HS-27A (cell line): ENCODE data around the gene LRRC10B.

ENCODE experiments used
- DNase-seq: peaks from one replicate; pipeline ENCODE4 v3.0.0-alpha.2; 2012; ENCODE audit warnings: low read depth, missing footprints

LRRC10B gene

GRCh38 chr11:61546663-61547062 lies 38.1 kb downstream of the LRRC10B start:
- DNase-seq, result no peak

GRCh38 chr11:61547246-61547645 lies 38.7 kb downstream of the LRRC10B start:
- no peak for DNase-seq

DNA sequence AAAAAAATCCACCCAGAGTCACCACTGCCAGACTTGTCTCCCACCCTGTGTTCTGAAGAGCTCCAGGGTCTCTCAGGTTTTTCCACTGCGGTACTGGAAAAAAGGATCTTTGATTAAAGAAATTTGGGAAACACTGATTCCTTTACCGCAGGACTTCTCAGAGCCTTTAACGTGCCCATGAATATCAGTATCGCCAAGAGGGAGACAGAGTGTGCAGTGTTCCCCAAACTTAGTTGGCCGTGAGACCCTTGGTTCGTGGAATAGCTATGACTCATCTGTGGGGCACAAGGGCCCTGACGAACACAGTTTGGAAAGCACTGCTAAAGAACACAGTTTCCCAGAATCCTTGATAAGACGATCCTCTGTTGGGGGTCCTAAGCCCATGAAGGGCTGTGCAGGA lies 40.6 kb downstream of the LRRC10B start:
- no peak for DNase-seq

DNA sequence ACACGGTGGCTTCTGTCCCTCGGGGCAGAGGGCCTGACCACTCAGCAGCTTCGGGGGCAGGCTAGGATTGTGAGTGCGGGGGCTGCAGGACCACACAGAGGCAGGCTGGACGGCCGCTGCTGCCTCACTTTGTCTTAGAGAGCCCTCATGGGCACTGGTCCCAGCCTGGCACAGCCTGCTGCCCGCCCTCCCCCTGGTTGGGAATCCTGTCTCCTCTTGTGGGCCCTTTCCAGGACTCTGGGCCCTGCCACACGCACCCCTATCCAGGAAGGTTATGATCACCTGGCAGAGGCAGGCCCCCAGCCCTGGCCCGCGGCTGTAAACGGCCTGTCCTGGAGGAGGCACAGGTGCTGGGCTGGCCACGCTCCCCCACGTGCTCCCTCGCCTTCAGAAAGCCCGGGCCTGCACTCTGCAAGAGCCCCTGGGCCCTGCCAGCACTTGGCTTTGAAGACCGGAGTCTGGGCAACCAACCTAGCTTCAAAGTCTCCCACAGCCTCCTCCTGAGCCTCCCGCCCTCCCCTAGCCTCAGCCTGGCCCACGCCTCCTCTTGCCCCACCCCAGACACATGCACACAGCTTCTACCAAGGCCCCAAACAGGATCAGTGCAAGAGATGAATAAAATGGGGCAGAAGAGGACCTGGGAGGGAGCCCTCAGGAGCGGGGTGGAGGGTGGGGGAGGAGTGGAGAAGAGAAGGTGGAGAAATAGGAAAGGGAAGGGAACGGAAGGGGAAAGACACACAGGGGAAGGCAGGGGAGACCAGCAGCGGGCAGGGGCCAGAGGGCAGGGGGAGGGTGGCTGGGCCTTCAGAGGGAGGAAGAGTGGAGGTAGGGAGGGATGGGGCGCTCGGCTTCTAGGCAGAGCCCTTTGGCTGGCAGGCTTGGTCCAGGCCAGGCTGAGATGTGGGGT lies 41.4 kb downstream of the LRRC10B start:
- no peak for DNase-seq

DNA sequence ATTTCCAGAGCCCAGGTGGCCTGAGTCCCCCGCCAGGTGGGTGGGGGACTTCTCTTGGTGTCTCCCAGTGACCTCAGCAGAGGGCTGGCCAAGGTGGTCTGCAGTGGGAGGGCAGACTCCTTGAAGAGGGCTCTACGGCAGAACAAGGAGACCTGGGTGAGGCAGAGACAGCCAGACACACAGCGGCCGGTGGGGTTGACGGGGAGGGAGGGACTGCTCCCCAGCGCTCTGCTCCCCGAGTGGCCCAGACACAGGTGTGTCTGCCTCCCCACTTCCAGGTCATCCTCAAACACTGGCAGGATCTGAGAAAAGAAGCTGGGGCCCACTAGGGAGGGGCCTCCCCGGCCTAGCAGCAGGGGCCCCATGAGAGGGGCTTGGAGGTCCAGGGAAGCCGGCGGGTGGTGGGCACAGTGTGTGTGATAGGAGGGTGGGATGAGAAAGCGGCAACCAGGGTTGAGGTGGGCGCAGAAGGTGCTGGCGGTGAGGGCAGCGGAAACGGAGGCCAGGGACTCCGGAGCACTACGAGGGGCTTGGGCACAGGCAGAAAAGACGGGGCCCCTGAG lies 42.2 kb downstream of the LRRC10B start:
- no peak for DNase-seq

GRCh38 chr11:61551634-61552033 lies 43.1 kb downstream of the LRRC10B start:
- DNase-seq, result no peak

DNA sequence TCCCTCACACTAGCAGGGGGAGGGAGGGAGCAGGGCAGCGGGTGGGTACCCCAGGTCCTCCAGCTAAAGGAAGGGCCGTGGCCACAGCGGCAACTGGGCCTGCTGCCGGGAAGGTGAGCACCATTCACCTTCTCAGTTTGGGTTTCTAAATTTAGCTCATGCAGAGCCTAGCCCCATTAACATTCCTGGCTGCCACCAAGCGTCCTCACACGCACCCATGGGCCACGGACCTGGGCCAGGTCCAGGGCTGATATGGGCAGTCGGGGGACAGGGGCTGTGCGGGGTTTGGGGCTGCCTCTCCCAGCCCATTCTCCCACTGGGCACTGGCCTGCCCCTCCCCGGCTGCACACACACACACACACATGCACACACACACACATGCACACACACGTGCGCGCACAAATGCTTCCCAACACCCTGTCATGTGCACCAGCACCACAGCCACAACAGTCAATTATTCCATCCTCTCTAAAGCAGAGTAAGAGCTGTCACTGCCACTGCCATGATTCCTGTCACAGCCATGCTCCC lies 43.6 kb downstream of the LRRC10B start:
- no peak for DNase-seq

GRCh38 chr11:61553373-61554171 lies 45.0 kb downstream of the LRRC10B start:
- no peak for DNase-seq

DNA sequence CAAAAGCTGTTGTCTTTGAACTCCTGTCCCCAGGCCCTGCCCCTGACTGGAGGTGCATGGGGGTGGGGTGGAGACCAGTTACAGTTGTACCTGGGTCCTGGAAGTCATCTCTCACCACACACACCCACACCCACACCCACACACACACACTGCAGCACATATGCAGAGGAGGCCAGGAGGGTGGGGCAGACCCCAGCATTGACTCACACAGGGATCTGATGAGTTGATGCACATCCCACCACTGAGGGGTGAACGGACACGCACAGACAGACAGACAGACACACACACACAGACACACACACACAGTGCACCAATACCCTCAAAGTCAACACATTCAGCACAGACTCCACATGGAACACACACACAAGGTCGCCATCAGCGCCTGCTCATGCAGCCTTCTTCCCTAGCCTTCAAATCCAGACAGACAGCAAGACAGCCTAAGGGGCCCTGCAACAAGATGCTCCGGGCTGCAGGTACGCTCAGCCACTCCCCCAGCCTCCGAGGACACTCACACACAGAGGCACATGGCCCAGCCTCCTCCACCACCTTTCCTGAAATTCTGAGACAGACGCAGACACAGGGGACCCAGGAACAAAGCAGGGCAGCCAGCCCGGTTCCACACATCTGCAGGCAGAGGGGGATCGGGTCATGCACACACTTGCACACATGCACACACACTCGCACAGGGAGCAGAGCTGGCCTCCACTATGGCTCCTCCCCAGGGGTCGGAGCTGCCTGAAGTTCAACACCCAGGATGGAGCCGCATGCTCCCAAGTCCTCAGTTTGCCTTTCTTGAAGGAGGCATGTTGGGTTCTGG lies 45.8 kb downstream of the LRRC10B start:
- DNase-seq, result no peak

DNA sequence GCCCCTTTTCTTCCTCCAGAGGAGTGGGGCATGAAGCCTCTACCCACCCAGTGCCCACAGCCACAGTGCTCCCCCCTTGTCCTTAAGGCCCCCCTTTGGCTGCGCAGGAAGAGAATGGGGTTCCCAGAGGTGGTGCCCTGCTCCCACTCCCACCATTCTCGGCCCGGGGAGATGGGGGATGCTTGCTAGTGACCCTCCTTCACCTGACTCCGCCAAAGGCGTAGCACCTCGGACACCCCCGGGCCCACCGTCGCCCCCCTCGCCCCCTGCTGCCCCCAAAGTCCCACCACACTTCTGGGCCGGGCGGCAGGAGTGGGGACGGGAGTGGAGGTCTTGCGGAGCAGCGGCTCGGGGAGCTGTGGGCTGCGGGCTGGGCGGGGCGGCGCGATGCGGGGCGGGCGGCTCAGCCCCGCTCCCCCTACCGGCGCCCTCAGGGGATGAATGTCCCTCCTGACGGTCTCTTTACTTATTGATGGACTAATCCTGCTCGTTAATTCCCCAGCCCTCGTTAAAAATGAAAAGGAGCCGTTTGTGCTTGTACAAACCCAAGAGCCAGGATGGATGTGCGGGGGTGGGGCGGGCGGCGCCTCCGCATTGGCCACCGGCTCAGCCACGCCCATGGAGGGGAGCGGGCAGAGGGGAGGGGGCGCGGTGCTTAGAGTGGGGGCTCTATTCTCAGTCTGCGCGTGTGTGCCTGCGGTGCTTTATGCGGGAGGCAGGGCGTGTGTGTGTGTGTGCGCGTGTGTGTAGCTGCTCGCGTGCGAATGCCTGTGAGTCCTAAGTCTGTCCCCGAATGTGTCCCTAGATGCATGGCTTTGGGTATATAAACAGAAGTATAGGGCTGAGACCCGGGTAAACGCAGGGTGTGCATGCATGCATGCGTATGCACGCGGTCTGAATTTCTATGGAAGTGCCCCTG lies 46.8 kb downstream of the LRRC10B start:
- DNase-seq, result no peak

GRCh38 chr11:61555978-61556377 lies 47.4 kb downstream of the LRRC10B start:
- no peak for DNase-seq

DNA sequence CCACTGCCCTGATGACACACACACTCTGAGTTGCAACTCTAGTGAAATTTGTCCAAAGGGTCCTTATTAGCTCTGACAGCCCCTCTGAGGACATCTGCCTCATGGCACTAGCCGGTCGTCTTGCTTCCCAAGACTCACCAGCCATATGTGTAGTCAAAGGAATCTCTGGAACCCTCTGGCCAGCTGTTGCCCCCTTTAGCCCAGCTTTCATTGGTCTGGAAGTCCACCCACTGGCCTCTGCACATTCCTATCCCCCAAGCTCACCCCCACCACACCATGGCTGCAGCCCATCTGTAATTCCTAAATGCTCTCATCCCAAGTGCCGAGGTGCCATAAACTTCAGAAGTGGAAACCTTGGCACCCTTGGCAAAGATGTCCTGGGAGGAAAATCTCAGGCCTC lies 48.1 kb downstream of the LRRC10B start:
- no peak for DNase-seq
